Sigmoid colon (tissue), 4 donors: ENCODE measurements around the gene PCBD1.

ENCODE experiments used
- CTCF ChIP-seq, 4 experiments: fragments of 450-650 bp in 3 of 4; fragments of 200-600 bp in 1 of 4; IDR thresholded peaks; one replicate each; pipeline ENCODE4 v1.5.1; 2016 to 2019; ENCODE audit warnings: antibody characterized with exemption in 4 of 4, mild to moderate bottlenecking in 3 of 4, moderate library complexity in 2 of 4
- EP300 ChIP-seq, 4 donors: sonication (generic); formaldehyde crosslinking; IDR thresholded peaks; one replicate each; pipeline ENCODE4 v1.6.1; 2017; ENCODE audit warnings: antibody characterized with exemption in 4 of 4
- POLR2A ChIP-seq, 2 donors: fragments of 450-650 bp; IDR thresholded peaks; one replicate each; pipeline ENCODE4 v1.6.1; 2016; ENCODE audit warnings: antibody characterized with exemption in 2 of 2, mild to moderate bottlenecking in 2 of 2, moderate library complexity in 2 of 2

GRCh38 chr10:70866424-70866823 is 21.9 kb downstream of the PCBD1 start:
- TF ChIP-seq CTCF (IDR thresholded peaks at IDR 0.05): no peak
- TF ChIP-seq POLR2A (IDR thresholded peaks at IDR 0.05): no peak
- peak in 2 of 4 donors; percentile 55 for TF ChIP-seq EP300 (IDR thresholded peaks at IDR 0.05)
